Stomach (tissue), 9 donors: ENCODE measurements around the gene GPC6. TPM values are rescaled to one million over a fixed set of nuclear protein-coding genes. Genes with fewer than 3 reads are reported as not detected.

ENCODE experiments used
- DNase-seq, 2 donors: peaks; one replicate each; pipeline versions ENCODE4 v3.0.0 to v3.0.0-alpha.2; 2013 to 2019
- H3K27ac ChIP-seq, 5 donors: fragments of 200-600 bp in 4 of 5; sonication (generic) in 4 of 5; one replicate each; pipeline ENCODE4 v1.5.1; 2013 to 2019; ENCODE audit warnings: mild to moderate bottlenecking in 1 of 5, moderate library complexity in 1 of 5
- H3K27me3 ChIP-seq, 3 donors: fragments of 200-600 bp; sonication (generic); one replicate each; pipeline ENCODE4 v1.5.1; 2017 to 2019; ENCODE audit warnings: mixed run types in 1 of 3
- H3K36me3 ChIP-seq, 4 donors: fragments of 200-600 bp; sonication (generic); 1 replicate in 3 of 4; 2 replicates in 1 of 4; pipeline ENCODE4 v1.5.1; 2016 to 2019
- H3K4me1 ChIP-seq, 4 donors: fragments of 200-600 bp; sonication (generic); one replicate each; pipeline ENCODE4 v1.5.1; 2016 to 2019
- H3K4me3 ChIP-seq, 4 donors: fragments of 200-600 bp; sonication (generic) in 3 of 4; one replicate each; pipeline ENCODE4 v1.5.1; 2016 to 2019; ENCODE audit warnings: mild to moderate bottlenecking in 1 of 4
- H3K9me3 ChIP-seq, 4 donors: fragments of 200-600 bp; sonication (generic); one replicate each; pipeline ENCODE4 v1.5.1; 2016 to 2019
- CTCF ChIP-seq, 7 experiments: fragments of 450-650 bp in 4 of 7; fragments of 200-600 bp in 3 of 7; sonication (generic) in 3 of 7; IDR thresholded peaks; one replicate each; pipeline ENCODE4 v1.5.1; 2016 to 2019; ENCODE audit warnings: antibody characterized with exemption in 7 of 7, control low read depth in 2 of 7, mild to moderate bottlenecking in 1 of 7
- EP300 ChIP-seq: sonication (generic); formaldehyde crosslinking; IDR thresholded peaks from one replicate; pipeline ENCODE4 v1.6.1; 2017; ENCODE audit warnings: antibody characterized with exemption
- POLR2A ChIP-seq, 4 donors: fragments of 450-650 bp; IDR thresholded peaks; one replicate each; pipeline ENCODE4 v1.6.1; 2016; ENCODE audit warnings: antibody characterized with exemption in 4 of 4, control low read depth in 2 of 4, mild to moderate bottlenecking in 1 of 4, moderate library complexity in 1 of 4
- POLR2AphosphoS5 ChIP-seq, 3 donors: sonication (generic); formaldehyde crosslinking; IDR thresholded peaks; one replicate each; pipeline ENCODE4 v1.6.1; 2016; ENCODE audit warnings: antibody characterized with exemption in 3 of 3
- WGBS, 5 donors: extraction: QIAGEN DNeasy Blood & Tissue Kit in 3 of 5; methylation state at CpG; one replicate each; pipeline versions ENCODE4 v1.1.5 to v1.1.7; 2013 to 2018; 5-methylcytosine and 5-hydroxymethylcytosine counted together
- intact Hi-C: fragments of 100-400 bp; cut with DNase I; formaldehyde crosslinking; loops from one replicate; pipeline ENCODE4 v1.15.1; 2023; ENCODE audit warnings: low total_unique reads
- polyA plus RNA-seq, 3 donors: library from polyadenylated mRNA; stranded (reverse); fragments of 200-250 nt; gene quantifications; one replicate each; pipeline ENCODE4 v1.2.3, GENCODE V29; 2013
- total RNA-seq, 5 donors: library from RNA; depleted of rRNA; stranded (reverse); fragments of >200 nt; gene quantifications; one replicate each; pipeline versions ENCODE4 v1.1.0 to v1.2.3, GENCODE V29; 2014 to 2016
- donor health status: healthy with polysubstance abuse.
- donor health status: Bipolar disorder and iron deficiency.
- donor health status: healthy.

The GPC6 gene
- total and polyA plus RNA-seq, 8 donors: 0.70 to 52.7 (median 5.6) TPM

DNA sequence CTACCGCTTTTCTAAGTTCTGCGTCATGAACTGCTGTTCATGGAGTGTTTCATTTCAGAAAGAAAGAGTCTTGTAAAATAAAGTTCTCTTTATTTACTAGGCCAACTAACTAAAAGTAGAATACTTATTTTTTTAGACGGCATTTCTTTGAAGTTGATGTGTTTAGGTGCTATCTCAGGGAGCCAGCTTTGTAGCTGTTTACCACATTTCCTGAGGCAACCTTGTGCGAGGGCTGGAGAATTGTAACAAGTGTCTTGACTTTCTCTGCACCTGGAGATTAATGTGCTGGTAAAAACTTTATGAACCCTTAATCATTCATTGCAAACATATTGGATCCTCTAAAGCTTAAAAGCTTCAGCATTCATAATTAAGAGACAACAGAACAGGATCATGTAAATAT lies 229.3 kb downstream of the GPC6 start:
- Histone ChIP-seq H3K27ac (no peak overlapping the region), H3K4me1 (no peaks in the 10 kb centered on the region), H3K27me3 (no peaks in the 10 kb centered on the region), H3K4me3 (no peak overlapping the region), H3K9me3 (no peaks in the 10 kb centered on the region), H3K36me3 (no peaks in the 10 kb centered on the region)
- intact Hi-C loops: no loop called here
- TF ChIP-seq CTCF (IDR thresholded peaks at IDR 0.05) (no peak), POLR2AphosphoS5 (IDR thresholded peaks at IDR 0.05) (no peak), EP300 (no peak), POLR2A (IDR thresholded peaks at IDR 0.05) (no peak)
- DNase-seq: no peak
- WGBS, 5 donors: 74 to 85% (median 83%) methylated on average over 4 of the region's 4 CpGs

DNA sequence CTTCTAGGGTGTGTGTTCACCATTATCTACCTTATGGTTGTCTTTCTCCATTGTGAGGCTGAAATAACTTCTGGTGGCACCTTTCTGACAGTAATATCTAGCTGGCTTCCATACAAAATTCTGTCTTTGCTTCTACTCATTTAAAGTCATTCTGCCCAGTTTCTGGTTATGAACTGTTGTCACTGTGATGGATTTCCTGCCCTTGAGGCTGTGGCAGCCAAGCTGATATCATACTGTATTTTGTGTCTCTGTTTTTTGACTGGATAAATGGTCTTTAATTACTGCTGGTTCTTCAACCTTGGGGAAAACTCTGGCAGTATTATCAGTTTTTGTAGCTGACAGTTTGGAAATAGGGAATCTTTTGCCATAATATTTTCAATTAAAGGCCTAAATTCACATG lies 233.4 kb downstream of the GPC6 start:
- intact Hi-C loops: no loop called here
- TF ChIP-seq POLR2AphosphoS5 (IDR thresholded peaks at IDR 0.05) (no peak), POLR2A (IDR thresholded peaks at IDR 0.05) (no peak), EP300 (no peak), CTCF (IDR thresholded peaks at IDR 0.05) (no peak)
- Histone ChIP-seq H3K36me3 (no peaks in the 10 kb centered on the region), H3K4me3 (no peak overlapping the region), H3K4me1 (no peaks in the 10 kb centered on the region), H3K27me3 (no peaks in the 10 kb centered on the region), H3K27ac (no peak overlapping the region), H3K9me3 (no peaks in the 10 kb centered on the region)
- no peak for DNase-seq

GRCh38 chr13:93462151-93462550 lies 235.5 kb downstream of the GPC6 start:
- Histone ChIP-seq H3K4me1 (no peaks in the 10 kb centered on the region), H3K36me3 (no peaks in the 10 kb centered on the region)

DNA sequence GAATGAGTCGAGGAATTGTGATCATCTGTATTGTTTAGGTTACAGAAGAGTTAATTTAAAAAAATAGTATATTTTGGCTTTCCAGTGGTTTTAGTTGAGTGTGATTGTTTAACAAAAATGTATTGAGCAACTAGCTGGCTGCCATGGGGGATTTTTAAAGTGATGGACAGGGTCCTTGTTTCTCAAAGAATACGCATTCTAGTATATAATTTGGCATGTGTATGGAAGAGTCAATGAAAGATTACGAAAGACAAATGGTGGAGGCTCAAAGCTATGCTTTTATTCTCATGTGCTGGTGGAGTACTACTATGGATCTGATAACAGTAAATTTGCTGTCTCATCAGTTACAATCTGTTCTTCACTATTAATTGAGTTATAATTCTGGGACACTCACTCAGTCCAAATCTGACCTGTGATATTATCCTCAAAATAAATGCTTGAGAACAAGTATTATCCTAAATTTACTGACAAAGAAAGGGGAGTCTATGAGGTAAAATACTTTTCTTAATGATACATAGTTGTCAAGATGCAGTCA lies 240.0 kb downstream of the GPC6 start:
- DNase-seq: no peak
- WGBS, 5 donors: 76 to 85% (median 79%) methylated on average over 3 of the region's 3 CpGs
- no peaks in the 10 kb centered on the region for H3K4me1 ChIP-seq
- no peaks in the 10 kb centered on the region for H3K36me3 ChIP-seq
- TF ChIP-seq EP300 (no peak), POLR2AphosphoS5 (IDR thresholded peaks at IDR 0.05) (no peak), POLR2A (IDR thresholded peaks at IDR 0.05) (no peak), CTCF (IDR thresholded peaks at IDR 0.05) (no peak)
- peaks cover 0 to 9% (median 0%) of the 10 kb centered on the region in 4 donors for H3K9me3 ChIP-seq
- no peaks in the 10 kb centered on the region for H3K27me3 ChIP-seq
- no peak overlapping the region for H3K4me3 ChIP-seq
- intact Hi-C loops: no loop called here
- no peak overlapping the region for H3K27ac ChIP-seq

More at GRCh38 chr13:93462151-93462550, 235.5 kb downstream of the GPC6 start:
- TF ChIP-seq CTCF (IDR thresholded peaks at IDR 0.05) (no peak), EP300 (no peak), POLR2A (IDR thresholded peaks at IDR 0.05) (no peak), POLR2AphosphoS5 (IDR thresholded peaks at IDR 0.05) (no peak)
- H3K27me3 ChIP-seq: no peaks in the 10 kb centered on the region
- H3K9me3 ChIP-seq: no peaks in the 10 kb centered on the region
- 83 to 96% (median 92%) methylated on average over 3 of the region's 3 CpGs for WGBS, 5 donors
- DNase-seq: no peak
- intact Hi-C loops: no loop called here
- no peak overlapping the region for H3K4me3 ChIP-seq
- H3K27ac ChIP-seq: no peak overlapping the region
